AG04449 (cell line): ENCODE data around the gene ZFYVE27.

ENCODE experiments used
- CTCF ChIA-PET: fragments of 350-600 bp; formaldehyde crosslinking; extraction: SDS; loops from one replicate; lab custom pipeline; 2021; ENCODE audit warnings: antibody characterized with exemption; lab: Yijun Ruan, JAX
- POLR2A ChIA-PET: fragments of 400-600, 350-600 bp; formaldehyde crosslinking; extraction: SDS; loops from one replicate; lab custom pipeline; 2020; ENCODE audit warnings: antibody characterized with exemption, inconsistent platforms; lab: Yijun Ruan, JAX
- DNase-seq: peaks from one replicate; pipeline ENCODE4 v3.0.0-alpha.2; 2010; ENCODE audit warnings: low read depth, low spot score
- H3K4me3 ChIP-seq: 2 replicates; pipeline ENCODE4 v1.5.1; 2011; ENCODE audit warnings: low read depth, mild to moderate bottlenecking, control low read depth, low read length
- TF ChIP-seq, protein P1 (sequence below): IDR thresholded peaks from one replicate; pipeline ENCODE4 v1.5.1; 2011; ENCODE audit warnings: mild to moderate bottlenecking, moderate library complexity, low read length, control low read depth, inconsistent platforms; ENCODE audit not compliant: insufficient read depth; ENCODE audit errors: missing control alignments

The ZFYVE27 gene

GRCh38 chr10:97719602-97720001 lies 17.3 kb upstream of the ZFYVE27 start:
- no peak overlapping the region for H3K4me3 ChIP-seq
- ChIA-PET CTCF (interaction anchor here (4.3 to 21.1 kb wide), 4 partner anchors 10 to 35 kb away, joined by 37 to 664 read pairs (median 69); partner anchors contain the start of genes AVPI1 and ZFYVE27), POLR2A (interaction anchor here (0.9 kb wide), 1 partner anchor 32 kb away, joined by 5 read pairs; the partner anchor contains the start of gene AVPI1)
- no peak for DNase-seq
- TF ChIP-seq, protein P1, sequence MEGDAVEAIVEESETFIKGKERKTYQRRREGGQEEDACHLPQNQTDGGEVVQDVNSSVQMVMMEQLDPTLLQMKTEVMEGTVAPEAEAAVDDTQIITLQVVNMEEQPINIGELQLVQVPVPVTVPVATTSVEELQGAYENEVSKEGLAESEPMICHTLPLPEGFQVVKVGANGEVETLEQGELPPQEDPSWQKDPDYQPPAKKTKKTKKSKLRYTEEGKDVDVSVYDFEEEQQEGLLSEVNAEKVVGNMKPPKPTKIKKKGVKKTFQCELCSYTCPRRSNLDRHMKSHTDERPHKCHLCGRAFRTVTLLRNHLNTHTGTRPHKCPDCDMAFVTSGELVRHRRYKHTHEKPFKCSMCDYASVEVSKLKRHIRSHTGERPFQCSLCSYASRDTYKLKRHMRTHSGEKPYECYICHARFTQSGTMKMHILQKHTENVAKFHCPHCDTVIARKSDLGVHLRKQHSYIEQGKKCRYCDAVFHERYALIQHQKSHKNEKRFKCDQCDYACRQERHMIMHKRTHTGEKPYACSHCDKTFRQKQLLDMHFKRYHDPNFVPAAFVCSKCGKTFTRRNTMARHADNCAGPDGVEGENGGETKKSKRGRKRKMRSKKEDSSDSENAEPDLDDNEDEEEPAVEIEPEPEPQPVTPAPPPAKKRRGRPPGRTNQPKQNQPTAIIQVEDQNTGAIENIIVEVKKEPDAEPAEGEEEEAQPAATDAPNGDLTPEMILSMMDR: no peak

GRCh38 chr10:97721871-97722780 lies 14.8 kb upstream of the ZFYVE27 start:
- TF ChIP-seq, protein P1: no peak
- ChIA-PET CTCF (interaction anchor here (0.8 to 8.7 kb wide), 6 partner anchors 9 to 36 kb away, joined by 3 to 117 read pairs (median 15); partner anchors contain the start of gene MARVELD1), POLR2A (no interaction called here)
- no peak for DNase-seq
- H3K4me3 ChIP-seq: no peak overlapping the region

DNA sequence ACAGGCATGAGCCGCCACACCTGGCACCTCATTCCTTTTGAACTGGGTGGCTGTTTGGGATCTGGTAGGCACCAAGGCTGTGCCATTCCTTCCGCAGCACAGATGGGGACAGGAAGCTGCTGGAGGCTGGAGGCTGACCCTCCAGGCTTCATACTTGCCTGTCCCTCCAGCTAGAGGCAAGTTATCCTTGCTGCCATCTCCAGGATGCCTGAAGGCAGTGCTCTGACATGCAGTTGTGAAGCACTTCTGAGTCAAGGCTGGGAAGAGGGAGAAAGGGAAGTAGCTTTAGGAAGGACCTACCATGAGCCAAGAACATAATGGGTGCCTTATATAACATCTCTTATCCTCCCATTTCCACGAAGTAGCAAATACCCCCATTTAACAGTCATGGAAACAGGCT lies 13.9 kb upstream of the ZFYVE27 start:
- ChIA-PET CTCF (interaction anchor here (0.8 to 8.7 kb wide), 6 partner anchors 8 to 36 kb away, joined by 3 to 117 read pairs (median 15); partner anchors contain the start of genes AVPI1 and MARVELD1), POLR2A (interaction anchor here (1.2 to 4.7 kb wide), 4 partner anchors 9 to 36 kb away, joined by 3 to 39 read pairs (median 4); partner anchors contain the start of genes AVPI1 and MARVELD1)
- DNase-seq: no peak
- H3K4me3 ChIP-seq: no peak overlapping the region
- TF ChIP-seq, protein P1: no peak

DNA sequence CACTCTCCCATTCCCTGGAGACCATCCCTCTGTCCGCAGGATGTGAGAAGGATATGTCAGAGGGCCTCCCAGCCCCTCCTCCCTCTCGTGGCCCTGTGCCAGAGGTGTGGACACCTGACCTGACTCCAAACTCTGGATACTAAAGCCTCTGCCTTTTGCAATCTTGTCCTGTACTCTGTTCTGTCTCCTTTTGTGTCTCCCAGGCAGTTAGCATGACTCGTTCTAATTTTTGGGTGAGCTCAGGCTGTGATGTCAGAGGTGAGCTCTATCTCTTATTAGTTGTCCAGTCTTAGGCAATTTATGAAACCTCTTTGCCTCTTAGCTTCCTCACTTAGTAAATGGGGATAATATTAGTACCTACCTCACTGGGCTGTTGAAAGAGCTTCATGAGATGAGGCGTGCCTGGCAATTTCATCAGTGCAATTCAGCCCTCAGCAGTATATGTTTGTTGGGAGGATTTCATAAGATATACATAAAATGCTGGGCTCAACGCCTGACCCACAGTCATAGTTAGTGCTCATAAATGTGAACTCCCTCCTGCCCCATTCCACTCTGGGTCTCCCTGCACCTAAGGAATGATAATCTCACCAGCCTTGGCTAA lies 12.5 kb upstream of the ZFYVE27 start:
- ChIA-PET CTCF (interaction anchor here (1.3 to 14.2 kb wide), 7 partner anchors 7 to 46 kb away, joined by 4 to 328 read pairs (median 20); partner anchors contain the start of genes AVPI1 and MARVELD1), POLR2A (interaction anchor here (0.6 to 4.7 kb wide), 6 partner anchors 10 to 314 kb away, joined by 3 to 39 read pairs (median 4); partner anchors contain the start of genes MARVELD1 and ZFYVE27)
- TF ChIP-seq, protein P1: no peak

DNA sequence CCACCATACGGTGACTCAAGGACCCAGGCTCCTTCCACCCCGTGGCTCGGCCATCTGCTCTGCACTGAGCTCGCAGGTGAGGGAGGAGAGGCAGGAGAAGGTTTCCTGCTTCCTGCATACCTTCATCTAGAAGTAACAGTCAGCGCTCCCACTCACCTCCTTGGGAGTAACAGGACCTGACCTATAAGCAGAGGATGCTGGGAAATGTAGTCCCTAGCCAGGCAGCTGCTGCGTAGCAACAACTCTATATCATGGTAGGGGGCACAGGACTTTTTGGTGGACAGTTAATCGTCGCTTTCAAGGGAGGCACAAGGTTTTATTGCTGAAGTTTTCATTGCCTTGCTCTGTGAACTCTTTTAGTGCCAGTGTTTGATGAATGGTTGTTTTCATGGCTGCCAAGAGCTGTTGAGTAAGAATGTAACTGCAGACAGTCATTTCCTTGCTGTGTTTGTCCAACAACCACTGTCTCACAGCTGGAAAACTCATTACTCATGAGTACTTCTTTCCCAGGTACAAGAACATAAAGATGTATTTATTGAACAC lies 10.2 kb upstream of the ZFYVE27 start:
- ChIA-PET CTCF (interaction anchor here (1.0 to 14.2 kb wide), 9 partner anchors 8 to 173 kb away, joined by 3 to 328 read pairs (median 9); partner anchors contain the start of genes ANKRD2, AVPI1 and MARVELD1), POLR2A (interaction anchor here (0.6 to 4.7 kb wide), 3 partner anchors 10 to 25 kb away, joined by 3 to 39 read pairs (median 3); partner anchors contain the start of genes MARVELD1 and ZFYVE27)
- DNase-seq: no peak
- H3K4me3 ChIP-seq: peak overlapping the region; percentile 19; the same call in 1 of the 2 replicates
- TF ChIP-seq, protein P1: no peak

More for the DNA sequence above, 12.5 kb upstream of the ZFYVE27 start:
- H3K4me3 ChIP-seq: no peak overlapping the region
- no peak for DNase-seq
